Fibroblast of skin of right biceps (primary cell): Measurements from ENCODE around the gene MGAT5.
A peak's percentile ranks its signal among the peaks of the same experiment; 100 is the strongest.

Experiments used
- DNase-seq: peaks from one replicate; pipeline ENCODE4 v3.0.0-alpha.2; 2013

MGAT5 gene

GRCh38 chr2:134370655-134371445, 117.0 kb downstream of the MGAT5 start:
- DNase-seq = no peak

GRCh38 chr2:134372141-134372540, 118.3 kb downstream of the MGAT5 start:
- DNase-seq = peak; percentile 54

GRCh38 chr2:134372611-134373131, 118.8 kb downstream of the MGAT5 start:
- peak; percentile 56 for DNase-seq

- DNase-seq = peak; percentile 63
Observed at GRCh38 chr2:134375935-134376334, 122.1 kb downstream of the MGAT5 start.

DNA sequence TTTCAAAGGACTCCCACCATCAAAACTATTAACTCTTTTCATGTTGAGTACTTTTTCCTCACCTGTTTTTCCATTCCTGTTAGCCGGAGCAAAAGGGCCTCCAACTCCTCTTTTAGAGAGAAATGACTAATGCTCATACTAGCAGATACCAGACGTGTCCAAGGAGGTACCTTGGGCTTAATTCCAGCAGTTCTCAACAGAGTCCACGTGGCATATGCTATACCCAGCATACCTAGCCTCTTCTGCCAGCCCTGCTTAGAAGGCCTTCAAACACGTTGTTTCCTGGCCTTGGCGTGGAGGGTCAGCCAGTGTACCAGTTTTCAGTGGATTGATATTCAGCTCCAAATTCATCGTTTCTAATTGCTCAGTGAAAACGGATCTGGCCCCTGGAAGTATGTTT, 123.9 kb downstream of the MGAT5 start:
- no peak for DNase-seq

DNA sequence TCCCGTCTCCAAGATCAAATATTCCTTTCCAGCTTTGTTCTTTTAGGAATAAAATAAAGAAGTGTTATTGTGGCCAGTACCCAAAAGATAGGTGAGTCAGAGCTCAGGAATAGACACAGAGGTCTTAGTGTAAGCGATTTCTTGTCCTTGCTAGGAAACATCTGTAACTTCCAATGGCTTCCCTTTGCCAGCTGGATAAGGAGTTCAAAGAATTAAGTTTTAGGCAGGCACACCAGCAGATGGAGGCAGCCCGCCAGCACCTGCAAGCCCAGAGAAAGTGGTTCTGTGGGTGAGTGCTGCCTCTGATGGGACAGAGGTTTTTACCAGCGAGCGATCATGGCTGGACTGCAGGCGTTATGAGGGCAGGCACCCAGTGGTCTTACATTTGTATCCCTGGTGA, 125.4 kb downstream of the MGAT5 start:
- no peak for DNase-seq

DNA sequence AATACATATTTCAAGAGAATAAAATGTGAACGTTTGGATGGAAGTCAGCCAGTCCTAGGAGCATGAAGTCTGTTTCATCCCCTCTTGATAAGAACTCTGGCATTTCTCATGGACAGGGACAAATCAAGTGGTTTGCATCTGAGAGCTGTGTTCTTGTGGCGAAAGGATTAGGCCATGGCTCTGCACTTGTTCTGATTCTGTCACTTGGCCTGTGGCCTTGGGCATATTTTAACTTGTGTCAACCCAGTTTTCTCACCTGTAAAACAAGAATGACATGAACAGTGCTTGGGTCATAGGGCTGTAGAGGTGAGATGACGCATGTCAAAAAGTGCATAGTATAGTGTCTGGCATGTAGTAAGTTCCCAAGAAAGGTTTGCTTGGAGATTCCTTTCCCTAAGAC, 125.8 kb downstream of the MGAT5 start:
- DNase-seq = no peak

GRCh38 chr2:134381141-134381540, 127.3 kb downstream of the MGAT5 start:
- no peak for DNase-seq

GRCh38 chr2:134384131-134384530, 130.3 kb downstream of the MGAT5 start:
- no peak for DNase-seq

DNA sequence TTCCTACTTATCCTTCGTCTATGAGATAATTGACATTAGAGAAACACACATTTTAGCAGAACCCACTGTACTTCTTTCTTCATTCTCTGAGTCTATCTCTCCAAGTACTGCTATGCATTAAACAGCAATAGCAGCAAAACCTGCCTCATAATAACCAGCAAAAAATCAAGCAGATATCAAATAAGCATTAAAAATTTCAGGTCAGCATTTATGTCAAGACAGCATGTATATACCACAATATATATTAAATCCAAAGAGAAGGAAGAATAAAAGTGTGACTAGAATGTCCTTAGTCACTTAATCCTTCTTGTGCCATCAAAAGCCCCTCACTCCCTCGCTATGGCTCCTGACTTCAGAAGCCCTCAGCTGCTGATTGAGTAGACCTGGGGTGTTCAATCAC, 131.3 kb downstream of the MGAT5 start:
- DNase-seq = no peak

DNA sequence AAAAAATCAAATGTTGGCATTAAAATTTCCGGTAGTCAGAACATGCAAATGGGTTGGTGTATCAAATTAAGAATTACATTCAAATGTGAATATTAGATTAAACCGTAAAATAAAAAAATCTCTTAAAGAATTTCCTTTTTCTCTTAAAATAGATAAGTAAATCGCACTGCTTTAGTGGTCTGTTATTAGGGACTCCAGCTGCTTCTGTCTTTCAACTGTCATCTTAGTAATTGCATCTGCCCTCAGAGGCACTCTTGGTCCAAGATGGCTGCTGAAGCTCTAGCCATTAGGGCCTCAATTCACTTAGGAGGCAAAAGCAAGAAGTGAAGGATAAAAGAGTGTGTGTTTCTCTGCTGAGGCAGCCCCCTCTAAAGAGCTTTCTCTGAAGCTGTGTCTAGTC, 132.4 kb downstream of the MGAT5 start:
- no peak for DNase-seq

- no peak for DNase-seq
Observed at GRCh38 chr2:134389381-134389780, 135.5 kb downstream of the MGAT5 start.

- DNase-seq = no peak
Observed at GRCh38 chr2:134391751-134392160, 137.9 kb downstream of the MGAT5 start.

DNA sequence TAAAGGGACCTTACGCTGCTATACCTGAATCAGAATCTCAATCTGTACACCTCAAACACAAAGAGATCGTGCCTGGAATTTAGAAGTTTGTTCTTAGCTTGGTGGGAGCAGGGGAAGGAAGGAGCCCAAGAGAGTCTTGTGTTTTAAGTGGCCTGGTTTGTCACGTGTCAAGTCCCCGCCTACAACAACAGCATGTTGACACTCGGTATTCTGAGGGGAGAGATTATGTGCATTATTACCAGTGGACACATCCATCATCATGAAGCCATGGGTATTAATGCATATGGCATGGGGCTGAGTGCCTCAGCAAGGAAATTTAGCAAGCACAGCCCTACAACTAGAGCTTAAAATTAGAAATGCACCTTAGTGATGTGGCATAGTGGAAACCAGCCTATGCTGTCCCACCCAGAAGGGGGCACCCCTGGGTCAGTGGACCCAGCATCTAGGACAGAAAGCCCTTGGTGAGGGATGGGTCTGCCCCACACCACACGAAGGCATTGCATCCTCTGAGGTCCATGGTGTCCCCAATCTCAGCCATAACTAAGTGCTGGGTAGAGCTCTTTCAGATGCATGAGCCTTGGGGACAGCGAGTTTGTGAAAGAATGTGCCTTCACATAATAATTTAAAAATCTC, 138.7 kb downstream of the MGAT5 start:
- DNase-seq = no peak

GRCh38 chr2:134393075-134393461, 139.2 kb downstream of the MGAT5 start:
- no peak for DNase-seq

DNA sequence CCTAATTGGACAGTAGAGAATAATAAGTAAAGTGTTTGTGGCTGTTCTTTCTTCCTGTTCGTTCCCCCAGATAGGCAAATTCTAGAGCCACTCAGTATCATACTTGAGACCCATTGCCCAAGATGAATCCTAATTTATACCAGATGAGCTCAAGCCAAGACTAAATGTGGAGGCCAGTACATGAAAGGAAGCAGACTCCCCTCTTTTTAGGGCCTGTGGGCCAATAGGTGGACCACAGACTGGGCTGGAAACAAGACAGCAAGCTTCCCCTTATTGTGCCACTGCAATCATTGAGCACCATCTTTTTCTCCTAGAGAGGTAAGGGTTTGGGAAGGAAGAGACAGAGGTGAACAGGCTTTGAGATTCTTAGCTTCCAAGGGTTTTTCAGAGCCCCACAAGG, 141.9 kb downstream of the MGAT5 start:
- DNase-seq = no peak

- no peak for DNase-seq
Observed at GRCh38 chr2:134396493-134396892, 142.6 kb downstream of the MGAT5 start.

- no peak for DNase-seq
Observed at GRCh38 chr2:134397146-134397896, 143.4 kb downstream of the MGAT5 start.

DNA sequence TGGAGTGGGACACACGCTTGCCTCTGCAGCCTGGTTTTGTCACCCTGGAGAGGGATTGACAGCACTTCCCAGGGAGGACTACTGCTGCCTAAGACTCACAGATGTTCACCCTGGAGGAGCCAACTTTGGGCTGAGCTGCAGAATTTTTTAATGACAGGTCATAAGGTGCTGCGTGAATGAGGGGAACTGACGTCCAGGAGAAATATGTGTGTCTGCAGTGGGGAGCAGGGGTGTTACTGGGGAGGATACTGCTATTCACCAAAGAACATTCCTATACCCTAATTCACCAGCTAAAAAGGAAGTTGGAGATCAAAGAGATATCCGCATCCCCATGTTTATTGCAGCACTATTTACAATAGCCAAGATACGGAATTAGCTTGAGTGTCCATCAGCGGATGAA, 144.4 kb downstream of the MGAT5 start:
- peak; percentile 86 for DNase-seq

DNA sequence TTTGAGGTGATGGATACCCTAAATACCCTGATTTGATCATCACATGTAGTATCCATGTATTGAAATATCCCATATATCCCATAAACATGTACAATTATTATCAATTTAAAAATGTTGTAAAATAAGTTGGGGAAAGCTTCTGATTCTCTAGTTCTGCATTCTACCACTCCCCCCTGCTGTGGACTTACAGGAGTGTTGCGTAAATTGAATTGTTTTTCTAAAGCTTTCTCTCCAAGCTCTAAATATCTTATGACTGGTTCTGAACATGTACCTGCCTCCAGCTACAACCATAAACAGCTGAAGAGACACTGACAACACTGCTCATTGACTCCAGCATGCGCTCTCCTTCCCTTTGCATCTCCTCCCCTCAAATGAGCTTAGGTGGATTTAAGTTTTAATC, 145.2 kb downstream of the MGAT5 start:
- no peak for DNase-seq

GRCh38 chr2:134401081-134401497, 147.2 kb downstream of the MGAT5 start:
- DNase-seq = no peak

- peak; percentile 28 for DNase-seq
Observed at GRCh38 chr2:134401789-134402188, 147.9 kb downstream of the MGAT5 start.

GRCh38 chr2:134402410-134402809, 148.5 kb downstream of the MGAT5 start:
- peak; percentile 89 for DNase-seq

DNA sequence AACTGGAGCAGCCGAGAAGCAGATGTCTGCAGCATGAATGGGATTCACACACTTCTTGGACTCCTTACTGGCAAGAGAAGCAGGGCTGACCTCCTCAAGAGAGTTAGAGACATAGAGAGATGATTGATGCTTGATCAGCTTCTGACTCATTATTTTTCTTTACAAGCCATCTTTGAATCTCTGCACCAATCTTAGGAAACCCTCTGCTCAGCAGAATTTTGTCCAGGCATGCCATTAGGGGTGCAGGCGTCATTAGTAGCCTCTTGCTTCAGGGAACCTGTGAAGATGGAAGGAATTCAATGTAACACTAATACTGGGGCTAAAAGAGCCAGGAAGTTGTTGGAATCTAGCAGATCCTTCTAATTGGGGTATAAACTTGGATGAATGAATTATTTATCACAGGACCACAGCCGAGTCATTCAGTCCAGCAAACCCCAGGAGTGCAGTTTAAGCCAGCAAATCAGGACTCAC, 151.8 kb downstream of the MGAT5 start:
- peak; percentile 77 for DNase-seq
